ENCODE measurements around the gene TMIE.

- TF ChIP-seq SMC3 (IDR thresholded peaks at IDR 0.05) (no peak), CHD2 (IDR thresholded peaks at IDR 0.05; ENCODE audit: low read length, partially characterized antibody) (no peak), EP300 (IDR thresholded peaks at IDR 0.05) (no peak), POLR2A (IDR thresholded peaks at IDR 0.05; ENCODE audit: low read length) (no peak), RAD21 (conservative IDR thresholded peaks at IDR 0.05 in 1 of 2, IDR thresholded peaks at IDR 0.05 in 1 of 2) (no peak), KDM1A (IDR thresholded peaks at IDR 0.05; ENCODE audit: low read depth) (no peak), MAZ (IDR thresholded peaks at IDR 0.05; ENCODE audit: borderline replicate concordance, low read depth, low read length) (no peak), POLR2AphosphoS2 (conservative IDR thresholded peaks at IDR 0.05; ENCODE audit: low read length) (no peak), CEBPB (IDR thresholded peaks at IDR 0.05) (no peak), RCOR1 (IDR thresholded peaks at IDR 0.05; ENCODE audit: low read depth, low read length) (no peak), ZFP36 (IDR thresholded peaks at IDR 0.05; ENCODE audit: borderline replicate concordance, partially characterized antibody) (no peak)
- TF ChIP-seq, protein P1, sequence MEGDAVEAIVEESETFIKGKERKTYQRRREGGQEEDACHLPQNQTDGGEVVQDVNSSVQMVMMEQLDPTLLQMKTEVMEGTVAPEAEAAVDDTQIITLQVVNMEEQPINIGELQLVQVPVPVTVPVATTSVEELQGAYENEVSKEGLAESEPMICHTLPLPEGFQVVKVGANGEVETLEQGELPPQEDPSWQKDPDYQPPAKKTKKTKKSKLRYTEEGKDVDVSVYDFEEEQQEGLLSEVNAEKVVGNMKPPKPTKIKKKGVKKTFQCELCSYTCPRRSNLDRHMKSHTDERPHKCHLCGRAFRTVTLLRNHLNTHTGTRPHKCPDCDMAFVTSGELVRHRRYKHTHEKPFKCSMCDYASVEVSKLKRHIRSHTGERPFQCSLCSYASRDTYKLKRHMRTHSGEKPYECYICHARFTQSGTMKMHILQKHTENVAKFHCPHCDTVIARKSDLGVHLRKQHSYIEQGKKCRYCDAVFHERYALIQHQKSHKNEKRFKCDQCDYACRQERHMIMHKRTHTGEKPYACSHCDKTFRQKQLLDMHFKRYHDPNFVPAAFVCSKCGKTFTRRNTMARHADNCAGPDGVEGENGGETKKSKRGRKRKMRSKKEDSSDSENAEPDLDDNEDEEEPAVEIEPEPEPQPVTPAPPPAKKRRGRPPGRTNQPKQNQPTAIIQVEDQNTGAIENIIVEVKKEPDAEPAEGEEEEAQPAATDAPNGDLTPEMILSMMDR (IDR thresholded peaks at IDR 0.05): no peak
- TF ChIP-seq, protein P2, sequence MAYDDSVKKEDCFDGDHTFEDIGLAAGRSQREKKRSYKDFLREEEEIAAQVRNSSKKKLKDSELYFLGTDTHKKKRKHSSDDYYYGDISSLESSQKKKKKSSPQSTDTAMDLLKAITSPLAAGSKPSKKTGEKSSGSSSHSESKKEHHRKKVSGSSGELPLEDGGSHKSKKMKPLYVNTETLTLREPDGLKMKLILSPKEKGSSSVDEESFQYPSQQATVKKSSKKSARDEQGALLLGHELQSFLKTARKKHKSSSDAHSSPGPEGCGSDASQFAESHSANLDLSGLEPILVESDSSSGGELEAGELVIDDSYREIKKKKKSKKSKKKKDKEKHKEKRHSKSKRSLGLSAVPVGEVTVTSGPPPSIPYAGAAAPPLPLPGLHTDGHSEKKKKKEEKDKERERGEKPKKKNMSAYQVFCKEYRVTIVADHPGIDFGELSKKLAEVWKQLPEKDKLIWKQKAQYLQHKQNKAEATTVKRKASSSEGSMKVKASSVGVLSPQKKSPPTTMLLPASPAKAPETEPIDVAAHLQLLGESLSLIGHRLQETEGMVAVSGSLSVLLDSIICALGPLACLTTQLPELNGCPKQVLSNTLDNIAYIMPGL (CRISPR knock-in tag; IDR thresholded peaks at IDR 0.05; ENCODE audit: borderline replicate concordance): no peak
Measured at GRCh38 chr3:46661776-46662766, 39.1 kb upstream of the TMIE start.
